22Rv1 (cell line): ENCODE data around the gene NPC1L1.

Source experiments
- H3K27ac ChIP-seq: fragments of 450-650 bp; 2 replicates; pipeline ENCODE4 v1.5.1; 2017
- CTCF ChIP-seq: fragments of 450-650 bp; IDR thresholded peaks from 2 replicates; pipeline ENCODE4 v1.5.1; 2017; ENCODE audit warnings: mild to moderate bottlenecking
- ZFX ChIP-seq: fragments of 450-650 bp; IDR thresholded peaks from 2 replicates; pipeline ENCODE4 v1.6.1; 2017; ENCODE audit warnings: antibody characterized with exemption, borderline replicate concordance

NPC1L1 gene

GRCh38 chr7:44538798-44539668 lies 2.1 kb downstream of the NPC1L1 start:
- TF ChIP-seq ZFX: no peak
- no peak for TF ChIP-seq CTCF
- H3K27ac ChIP-seq: no peak overlapping the region

- no peak overlapping the region for H3K27ac ChIP-seq
- no peak for TF ChIP-seq CTCF
- no peak for TF ChIP-seq ZFX
Observed at GRCh38 chr7:44538093-44538797, 2.9 kb downstream of the NPC1L1 start.

GRCh38 chr7:44537442-44537841 lies 3.7 kb downstream of the NPC1L1 start:
- no peak overlapping the region for H3K27ac ChIP-seq
- TF ChIP-seq CTCF: no peak
- TF ChIP-seq ZFX: no peak

GRCh38 chr7:44536090-44536489 lies 5.0 kb downstream of the NPC1L1 start:
- TF ChIP-seq ZFX: no peak
- no peak for TF ChIP-seq CTCF
- no peak overlapping the region for H3K27ac ChIP-seq

- H3K27ac ChIP-seq: no peak overlapping the region
- TF ChIP-seq CTCF: no peak
- TF ChIP-seq ZFX: no peak
Observed at GRCh38 chr7:44535348-44536064, 5.6 kb downstream of the NPC1L1 start.

- TF ChIP-seq ZFX (no peak), CTCF (peak; percentile 99)
- no peak overlapping the region for H3K27ac ChIP-seq
Observed at GRCh38 chr7:44534501-44534900, 6.6 kb downstream of the NPC1L1 start.
